Omental fat pad (tissue), 4 donors: ENCODE data around the gene LTF. TPM values are rescaled to one million over a fixed set of nuclear protein-coding genes. Genes with fewer than 3 reads are reported as not detected.

Experiments used
- ATAC-seq: fragments of 150-250 bp; one replicate; pipeline ENCODE4 v1.9.1; 2016; ENCODE audit warnings: mild to moderate bottlenecking, moderate library complexity; ENCODE audit not compliant: low FRiP score
- DNase-seq: peaks from one replicate; pipeline ENCODE4 v3.0.0-alpha.2; 2019; ENCODE audit warnings: low spot score
- total RNA-seq, 4 donors: library from RNA; depleted of rRNA; stranded (reverse); fragments of >200 nt; gene quantifications; one replicate each; pipeline ENCODE4 v1.1.0, GENCODE V29; 2016
- TF ChIP-seq, protein P1 (sequence below), 3 donors: fragments of 450-650 bp; IDR thresholded peaks; one replicate each; pipeline ENCODE4 v1.5.1; 2016 to 2017; ENCODE audit warnings: antibody characterized with exemption in 3 of 3, mild to moderate bottlenecking in 3 of 3, moderate library complexity in 2 of 3

LTF gene
- total RNA-seq, 4 donors from 2014 or later, result 3.0 to 9.6 (median 6.9) TPM

DNA sequence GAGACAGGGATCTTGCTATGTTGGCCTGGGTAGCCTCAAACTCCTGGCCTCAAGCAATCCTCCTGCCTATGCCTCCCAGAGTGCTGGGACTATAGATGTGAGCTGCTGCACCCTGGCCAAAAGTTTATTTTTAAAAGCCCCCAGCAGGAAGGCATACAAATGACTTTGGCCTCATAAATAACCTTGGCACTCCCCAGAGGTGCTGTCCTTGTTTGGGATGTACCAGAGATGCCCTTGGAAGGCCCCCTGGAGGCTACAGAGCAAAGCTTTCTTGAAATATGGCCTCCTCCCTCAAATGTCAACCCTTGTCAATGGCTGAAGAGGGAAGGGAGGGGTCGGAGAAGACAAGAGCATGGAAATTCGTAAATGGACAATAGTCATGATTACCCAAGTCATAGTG, 19.1 kb upstream of the LTF start:
- TF ChIP-seq, protein P1, sequence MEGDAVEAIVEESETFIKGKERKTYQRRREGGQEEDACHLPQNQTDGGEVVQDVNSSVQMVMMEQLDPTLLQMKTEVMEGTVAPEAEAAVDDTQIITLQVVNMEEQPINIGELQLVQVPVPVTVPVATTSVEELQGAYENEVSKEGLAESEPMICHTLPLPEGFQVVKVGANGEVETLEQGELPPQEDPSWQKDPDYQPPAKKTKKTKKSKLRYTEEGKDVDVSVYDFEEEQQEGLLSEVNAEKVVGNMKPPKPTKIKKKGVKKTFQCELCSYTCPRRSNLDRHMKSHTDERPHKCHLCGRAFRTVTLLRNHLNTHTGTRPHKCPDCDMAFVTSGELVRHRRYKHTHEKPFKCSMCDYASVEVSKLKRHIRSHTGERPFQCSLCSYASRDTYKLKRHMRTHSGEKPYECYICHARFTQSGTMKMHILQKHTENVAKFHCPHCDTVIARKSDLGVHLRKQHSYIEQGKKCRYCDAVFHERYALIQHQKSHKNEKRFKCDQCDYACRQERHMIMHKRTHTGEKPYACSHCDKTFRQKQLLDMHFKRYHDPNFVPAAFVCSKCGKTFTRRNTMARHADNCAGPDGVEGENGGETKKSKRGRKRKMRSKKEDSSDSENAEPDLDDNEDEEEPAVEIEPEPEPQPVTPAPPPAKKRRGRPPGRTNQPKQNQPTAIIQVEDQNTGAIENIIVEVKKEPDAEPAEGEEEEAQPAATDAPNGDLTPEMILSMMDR (IDR thresholded peaks at IDR 0.05), result no peak
- no peak for ATAC-seq
- DNase-seq, result no peak

DNA sequence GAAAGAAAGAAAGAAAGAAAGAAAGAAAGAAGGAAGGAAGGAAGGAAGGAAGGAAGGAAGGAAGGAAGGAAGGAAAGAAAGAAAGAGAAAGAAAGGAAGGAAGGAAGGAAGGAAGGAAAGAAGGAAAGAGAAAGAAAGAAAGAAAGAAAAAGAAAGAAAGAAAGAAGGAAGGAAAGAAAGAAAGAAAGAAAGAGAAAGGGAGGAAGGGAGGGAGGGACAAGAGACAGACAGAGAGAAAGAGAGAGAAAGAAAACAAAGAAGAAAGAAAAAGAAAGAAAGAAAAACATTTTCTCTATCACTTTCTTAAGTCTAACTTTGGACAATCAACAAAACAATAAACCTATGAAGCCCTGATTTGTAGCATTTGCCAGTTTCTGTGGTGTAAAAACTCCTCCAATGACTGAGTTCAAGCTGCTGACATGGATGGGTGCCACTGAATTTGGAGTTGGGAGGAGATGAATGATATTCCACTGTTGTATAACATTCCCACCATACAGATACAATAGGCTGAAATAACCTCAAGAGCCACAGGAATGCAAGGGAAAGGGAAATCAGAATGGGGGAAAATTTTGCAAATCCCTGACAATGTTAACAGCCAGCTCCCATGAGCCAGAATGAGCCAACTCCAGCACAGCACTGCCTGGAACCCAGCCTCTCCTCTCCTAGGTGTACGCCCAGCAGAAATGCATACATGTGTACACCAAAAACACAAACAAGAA, 18.1 kb upstream of the LTF start:
- DNase-seq, result no peak
- ATAC-seq, result no peak
- TF ChIP-seq, protein P1 (IDR thresholded peaks at IDR 0.05), result no peak

DNA sequence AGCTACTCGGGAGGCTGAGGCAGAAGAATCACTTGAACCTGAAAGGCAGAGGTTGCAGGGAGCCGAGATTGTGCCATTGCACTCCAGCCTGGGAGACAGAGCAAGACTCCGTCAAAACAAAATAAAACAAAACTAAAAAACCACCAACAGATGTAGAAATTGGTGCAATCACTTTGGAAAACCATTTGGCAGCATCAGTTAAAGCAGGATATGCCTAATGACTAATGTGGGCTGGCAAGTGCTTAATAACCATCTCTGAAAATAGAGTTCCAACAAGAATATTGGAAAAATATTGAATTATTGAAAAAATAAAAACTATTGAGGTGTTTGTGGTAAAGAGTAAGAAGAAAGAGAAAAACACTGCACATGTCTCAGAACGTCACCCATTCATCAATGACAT, 16.9 kb upstream of the LTF start:
- TF ChIP-seq, protein P1 (IDR thresholded peaks at IDR 0.05), result no peak
- ATAC-seq, result no peak
- DNase-seq, result no peak

DNA sequence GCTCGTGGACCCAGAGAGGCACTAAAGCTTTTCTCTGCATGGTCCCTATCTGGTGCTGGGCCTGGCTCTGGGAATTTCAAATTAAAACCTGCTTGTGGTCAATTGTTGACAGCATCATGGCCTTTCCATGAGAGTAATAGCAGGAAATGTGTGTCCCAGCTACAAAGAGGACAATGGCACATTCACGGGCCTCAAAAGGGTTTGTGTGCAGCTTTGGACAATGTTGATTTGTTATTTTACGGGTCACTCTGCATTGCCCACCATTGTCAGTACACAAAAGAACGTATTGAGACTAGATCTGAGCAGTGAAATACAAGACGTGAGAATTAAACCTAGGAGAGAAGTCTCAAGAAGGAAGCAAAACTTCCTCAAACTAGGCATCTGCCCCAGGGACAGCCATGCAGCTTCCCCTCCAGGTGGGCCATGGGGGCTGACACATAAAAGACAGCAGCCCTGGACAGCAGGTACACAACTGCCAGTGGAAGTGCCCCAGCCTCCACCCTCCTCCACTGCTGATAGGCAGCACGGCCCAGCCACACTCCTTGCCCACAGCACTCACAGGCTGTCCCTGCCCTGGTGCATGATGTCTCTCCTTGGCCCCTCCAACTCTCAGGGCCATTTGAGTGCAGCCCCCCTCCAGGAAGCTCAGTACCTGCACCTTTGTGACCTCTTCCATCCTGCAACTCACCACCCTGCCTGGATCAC, 15.9 kb upstream of the LTF start:
- TF ChIP-seq, protein P1 (IDR thresholded peaks at IDR 0.05), result no peak
- no peak for DNase-seq
- no peak for ATAC-seq

DNA sequence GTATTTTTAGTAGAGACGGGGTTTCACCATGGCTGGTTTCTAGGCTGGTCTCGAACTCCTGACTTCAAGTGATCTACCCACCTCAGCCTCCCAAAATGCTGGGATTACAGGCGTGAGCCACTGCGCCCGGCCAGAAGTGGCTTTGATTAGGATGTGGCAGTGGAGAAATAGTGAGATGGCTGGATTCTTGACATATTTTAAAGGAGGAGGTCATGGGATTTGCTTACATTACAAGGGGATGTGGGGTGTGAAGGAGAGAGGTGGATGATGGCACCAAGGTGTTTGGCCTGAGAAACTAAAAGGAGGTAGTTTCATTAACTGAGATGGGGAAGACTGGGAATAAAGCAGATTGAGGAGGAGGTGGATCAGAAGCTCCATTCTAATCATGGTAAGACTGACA, 15.0 kb upstream of the LTF start:
- TF ChIP-seq, protein P1 (IDR thresholded peaks at IDR 0.05), result no peak
- DNase-seq (no peak), ATAC-seq (no peak)

DNA sequence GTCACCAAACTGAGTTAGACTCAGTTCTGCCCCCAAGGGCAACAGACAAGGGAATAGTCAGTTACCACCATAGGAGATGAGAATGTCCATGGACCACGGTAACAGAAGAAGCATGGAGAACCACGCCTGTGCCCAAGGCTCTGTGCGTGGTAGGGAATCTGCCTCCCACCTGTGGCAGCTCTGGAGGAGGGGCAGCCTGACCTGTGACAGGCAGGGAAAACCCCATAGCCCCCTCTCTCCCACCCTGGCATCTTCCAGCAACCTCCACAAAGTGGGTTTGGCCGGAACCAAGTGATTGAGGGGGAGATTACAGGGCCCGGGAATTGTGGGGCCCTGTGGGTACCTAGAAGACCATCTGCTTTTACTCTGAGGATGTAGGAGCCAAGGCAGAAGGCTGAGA, 14.3 kb upstream of the LTF start:
- no peak for ATAC-seq
- TF ChIP-seq, protein P1 (IDR thresholded peaks at IDR 0.05), result no peak
- DNase-seq, result no peak

- ATAC-seq, result no peak
- TF ChIP-seq, protein P1 (IDR thresholded peaks at IDR 0.05), result no peak
- no peak for DNase-seq
Measured at GRCh38 chr3:46478341-46478740, 13.6 kb upstream of the LTF start.
